PC-9 (cell line): ENCODE results near the gene CCNO. TPM values are rescaled to one million over a fixed set of nuclear protein-coding genes. Genes with fewer than 3 reads are reported as not detected.

ENCODE experiments used
- BruUV-seq: library from RNA; stranded (reverse); fragments of 400-500 nt; replicated peaks from 2 replicates; lab custom pipeline; 2021; lab: Mats Ljungman, UMichigan
- CTCF ChIA-PET: fragments of 300-600 bp; sonication (Branson Sonifier 250); formaldehyde crosslinking; loops from one replicate; lab custom pipeline; 2022; ENCODE audit warnings: antibody characterized with exemption; lab: Charles Lee
- POLR2A ChIA-PET: fragments of 300-600 bp; sonication (Branson Sonifier 250); formaldehyde crosslinking; loops from one replicate; lab custom pipeline; 2022; ENCODE audit warnings: antibody characterized with exemption; ENCODE audit not compliant: unreplicated experiment; lab: Charles Lee
- DNase-seq, 2 experiments: peaks; one replicate each; pipeline versions ENCODE4 v3.0.0 to v3.0.0-alpha.2; 2015 to 2022; ENCODE audit warnings: mixed read lengths in 1 of 2
- H2AFZ ChIP-seq: fragments of 200-600 bp; sonication (generic); 2 replicates; pipeline ENCODE4 v1.8.1; 2017; ENCODE audit warnings: antibody characterized with exemption
- H3F3A ChIP-seq: fragments of 200-600 bp; sonication (generic); 2 replicates; pipeline ENCODE4 v1.8.1; 2017; ENCODE audit warnings: antibody characterized with exemption, mild to moderate bottlenecking, low read depth; ENCODE audit not compliant: insufficient read depth
- H3K27ac ChIP-seq: fragments of 200-600 bp; sonication (generic); 2 replicates; pipeline ENCODE4 v1.6.1; 2016; ENCODE audit warnings: mixed run types
- H3K27me3 ChIP-seq: fragments of 200-600 bp; sonication (generic); 2 replicates; pipeline ENCODE4 v1.6.1; 2016; ENCODE audit warnings: low read depth, mixed run types; ENCODE audit not compliant: insufficient read depth
- H3K36me3 ChIP-seq: fragments of 200-600 bp; sonication (generic); 2 replicates; pipeline ENCODE4 v1.6.1; 2016; ENCODE audit warnings: low read depth, mixed run types
- H3K4me1 ChIP-seq: fragments of 200-600 bp; sonication (generic); replicated peaks from 2 replicates; pipeline ENCODE4 v1.6.1; 2016; ENCODE audit warnings: mixed run types; ENCODE audit not compliant: insufficient read depth
- H3K4me2 ChIP-seq: fragments of 200-600 bp; sonication (generic); 2 replicates; pipeline ENCODE4 v1.6.1; 2017; ENCODE audit warnings: mixed run types
- H3K4me3 ChIP-seq: fragments of 200-600 bp; sonication (generic); 2 replicates; pipeline ENCODE4 v1.6.1; 2016; ENCODE audit warnings: mixed run types
- H3K79me2 ChIP-seq: fragments of 200-600 bp; sonication (generic); 2 replicates; pipeline ENCODE4 v1.6.1; 2017; ENCODE audit warnings: low read depth, mixed run types
- H3K9me2 ChIP-seq: fragments of 200-600 bp; sonication (generic); 2 replicates; pipeline ENCODE4 v1.8.1; 2017; ENCODE audit warnings: mild to moderate bottlenecking; ENCODE audit not compliant: insufficient read depth
- H3K9me3 ChIP-seq: fragments of 200-600 bp; sonication (generic); 2 replicates; pipeline ENCODE4 v1.8.1; 2016; ENCODE audit warnings: low read depth; ENCODE audit not compliant: insufficient read depth
- H4K20me1 ChIP-seq: fragments of 200-600 bp; sonication (generic); 2 replicates; pipeline ENCODE4 v1.8.1; 2017; ENCODE audit not compliant: insufficient read depth
- EZH2 ChIP-seq: fragments of 200-600 bp; sonication (generic); IDR thresholded peaks from 2 replicates; pipeline ENCODE4 v1.8.0; 2017; ENCODE audit warnings: antibody characterized with exemption, low read depth
- intact Hi-C: fragments of 100-400 bp; cut with micrococcal nuclease; formaldehyde crosslinking; loops from one replicate; pipeline ENCODE4 v1.10.0; 2022; ENCODE audit not compliant: unreplicated experiment
- total RNA-seq: library from RNA; stranded (reverse); gene quantifications from 2 replicates; pipeline ENCODE4 v1.2.3, GENCODE V29; 2021
- TF ChIP-seq, protein P1 (sequence below): fragments of 200-600 bp; sonication (generic); conservative IDR thresholded peaks from 2 replicates; pipeline ENCODE4 v1.6.1; 2017; ENCODE audit warnings: mixed run types, antibody characterized with exemption, mild to moderate bottlenecking, moderate library complexity

Gene CCNO
- total RNA-seq, 1 experiment from 2014 or later: 4.7 TPM

DNA sequence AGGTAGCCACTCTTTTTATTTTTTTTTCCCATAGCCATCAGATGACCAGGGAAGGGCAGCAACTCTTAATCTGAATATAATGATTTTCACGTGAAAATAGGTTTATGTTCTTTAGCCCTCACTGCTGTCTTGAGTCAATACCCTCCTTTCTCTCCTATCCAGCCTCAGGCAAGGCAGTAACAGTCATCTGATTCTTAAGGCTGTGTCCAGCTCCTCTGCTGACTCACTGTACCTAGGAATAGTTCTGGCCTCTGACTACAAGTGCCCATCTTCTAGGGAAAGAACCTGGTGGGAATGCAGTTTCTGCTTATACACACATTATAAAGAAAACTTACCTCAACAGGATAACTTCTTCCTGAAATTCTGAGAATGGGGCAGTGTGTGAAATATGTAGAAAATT, 43.4 kb upstream of the CCNO start:
- no TSS peak for BruUV-seq
- no peaks in the 10 kb centered on the region for H3K4me1 ChIP-seq
- H2AFZ ChIP-seq: no peak overlapping the region
- H3F3A ChIP-seq: no peaks in the 10 kb centered on the region
- H3K79me2 ChIP-seq: no peaks in the 10 kb centered on the region
- ChIA-PET POLR2A (no interaction called here), CTCF (no interaction called here)
- no peak overlapping the region for H3K4me3 ChIP-seq
- H3K36me3 ChIP-seq: peaks cover 14% of the 10 kb centered on the region; the same call in 1 of the 2 replicates
- H3K9me2 ChIP-seq: no peaks in the 10 kb centered on the region
- no peaks in the 10 kb centered on the region for H3K9me3 ChIP-seq
- H3K27ac ChIP-seq: no peak overlapping the region
- DNase-seq: no peak
- H4K20me1 ChIP-seq: 0 out of 2 replicates have a peak, but pooled peaks cover 3% of the 10 kb centered on the region
- TF ChIP-seq, protein P1, sequence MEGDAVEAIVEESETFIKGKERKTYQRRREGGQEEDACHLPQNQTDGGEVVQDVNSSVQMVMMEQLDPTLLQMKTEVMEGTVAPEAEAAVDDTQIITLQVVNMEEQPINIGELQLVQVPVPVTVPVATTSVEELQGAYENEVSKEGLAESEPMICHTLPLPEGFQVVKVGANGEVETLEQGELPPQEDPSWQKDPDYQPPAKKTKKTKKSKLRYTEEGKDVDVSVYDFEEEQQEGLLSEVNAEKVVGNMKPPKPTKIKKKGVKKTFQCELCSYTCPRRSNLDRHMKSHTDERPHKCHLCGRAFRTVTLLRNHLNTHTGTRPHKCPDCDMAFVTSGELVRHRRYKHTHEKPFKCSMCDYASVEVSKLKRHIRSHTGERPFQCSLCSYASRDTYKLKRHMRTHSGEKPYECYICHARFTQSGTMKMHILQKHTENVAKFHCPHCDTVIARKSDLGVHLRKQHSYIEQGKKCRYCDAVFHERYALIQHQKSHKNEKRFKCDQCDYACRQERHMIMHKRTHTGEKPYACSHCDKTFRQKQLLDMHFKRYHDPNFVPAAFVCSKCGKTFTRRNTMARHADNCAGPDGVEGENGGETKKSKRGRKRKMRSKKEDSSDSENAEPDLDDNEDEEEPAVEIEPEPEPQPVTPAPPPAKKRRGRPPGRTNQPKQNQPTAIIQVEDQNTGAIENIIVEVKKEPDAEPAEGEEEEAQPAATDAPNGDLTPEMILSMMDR: no peak
- TF ChIP-seq EZH2: no peak
- intact Hi-C loops: no loop called here
- no peaks in the 10 kb centered on the region for H3K27me3 ChIP-seq
- no peak overlapping the region for H3K4me2 ChIP-seq

DNA sequence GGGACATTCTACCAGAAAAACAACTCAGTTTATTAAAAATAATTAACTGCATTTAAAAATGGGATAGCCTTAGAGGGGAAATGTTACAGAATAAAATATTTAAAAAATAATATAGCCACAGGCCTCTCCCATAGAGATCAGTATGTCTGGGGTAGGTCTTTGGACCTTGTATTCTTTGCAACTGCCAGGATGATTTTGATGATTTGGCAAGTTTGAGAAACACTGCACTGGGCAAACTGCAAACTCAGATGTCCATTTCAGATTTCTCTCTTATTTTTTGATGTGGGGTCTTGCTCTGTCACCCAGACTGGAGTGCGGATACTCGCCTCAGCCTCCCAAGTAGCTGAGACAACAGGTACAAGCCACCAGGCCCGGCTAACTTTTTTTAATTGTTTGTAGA, 24.9 kb upstream of the CCNO start:
- no TSS peak for BruUV-seq
- Histone ChIP-seq H3K4me3 (no peak overlapping the region), H3K27ac (no peak overlapping the region), H3K36me3 (no peaks in the 10 kb centered on the region), H2AFZ (no peak overlapping the region), H3K27me3 (no peaks in the 10 kb centered on the region), H3F3A (no peaks in the 10 kb centered on the region), H3K9me2 (no peaks in the 10 kb centered on the region), H3K4me2 (no peak overlapping the region), H4K20me1 (no peaks in the 10 kb centered on the region), H3K4me1 (no peaks in the 10 kb centered on the region), H3K9me3 (no peaks in the 10 kb centered on the region), H3K79me2 (no peaks in the 10 kb centered on the region)
- DNase-seq: no peak
- ChIA-PET POLR2A (no interaction called here), CTCF (no interaction called here)
- intact Hi-C loops: no loop called here
- TF ChIP-seq, protein P1: no peak
- no peak for TF ChIP-seq EZH2

DNA sequence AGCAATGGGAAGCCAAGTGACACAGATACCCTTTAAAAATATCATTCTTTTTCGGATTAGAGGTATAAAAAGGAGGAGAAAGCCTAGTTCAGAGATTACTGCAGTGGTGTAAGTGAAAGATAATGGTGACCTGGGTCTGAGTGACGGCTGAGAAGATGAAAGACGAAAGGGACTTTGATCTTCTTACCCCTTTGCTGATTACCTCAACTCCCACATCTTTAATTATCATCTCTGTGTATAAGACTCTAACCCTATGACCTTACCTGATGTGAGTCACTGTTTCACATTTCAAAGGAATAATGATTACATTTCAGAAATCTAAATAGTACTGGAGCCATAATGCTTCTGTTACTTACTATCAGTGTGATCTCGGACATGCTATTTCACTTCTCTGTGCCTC, 21.4 kb upstream of the CCNO start:
- H3K27me3 ChIP-seq: no peaks in the 10 kb centered on the region
- no peaks in the 10 kb centered on the region for H3K4me1 ChIP-seq
- no peak for TF ChIP-seq EZH2
- TF ChIP-seq, protein P1: no peak
- no peak overlapping the region for H3K4me2 ChIP-seq
- intact Hi-C loops: no loop called here
- BruUV-seq: no TSS peak
- no peak overlapping the region for H3K27ac ChIP-seq
- no peak for DNase-seq
- ChIA-PET CTCF (no interaction called here), POLR2A (no interaction called here)
- no peaks in the 10 kb centered on the region for H3K79me2 ChIP-seq
- no peaks in the 10 kb centered on the region for H3K36me3 ChIP-seq
- no peak overlapping the region for H3K4me3 ChIP-seq
- no peaks in the 10 kb centered on the region for H4K20me1 ChIP-seq
- H3K9me2 ChIP-seq: no peaks in the 10 kb centered on the region
- no peaks in the 10 kb centered on the region for H3F3A ChIP-seq
- H2AFZ ChIP-seq: no peak overlapping the region
- H3K9me3 ChIP-seq: no peaks in the 10 kb centered on the region
